ENCODE measurements around the gene COL23A1.

The COL23A1 gene

DNA sequence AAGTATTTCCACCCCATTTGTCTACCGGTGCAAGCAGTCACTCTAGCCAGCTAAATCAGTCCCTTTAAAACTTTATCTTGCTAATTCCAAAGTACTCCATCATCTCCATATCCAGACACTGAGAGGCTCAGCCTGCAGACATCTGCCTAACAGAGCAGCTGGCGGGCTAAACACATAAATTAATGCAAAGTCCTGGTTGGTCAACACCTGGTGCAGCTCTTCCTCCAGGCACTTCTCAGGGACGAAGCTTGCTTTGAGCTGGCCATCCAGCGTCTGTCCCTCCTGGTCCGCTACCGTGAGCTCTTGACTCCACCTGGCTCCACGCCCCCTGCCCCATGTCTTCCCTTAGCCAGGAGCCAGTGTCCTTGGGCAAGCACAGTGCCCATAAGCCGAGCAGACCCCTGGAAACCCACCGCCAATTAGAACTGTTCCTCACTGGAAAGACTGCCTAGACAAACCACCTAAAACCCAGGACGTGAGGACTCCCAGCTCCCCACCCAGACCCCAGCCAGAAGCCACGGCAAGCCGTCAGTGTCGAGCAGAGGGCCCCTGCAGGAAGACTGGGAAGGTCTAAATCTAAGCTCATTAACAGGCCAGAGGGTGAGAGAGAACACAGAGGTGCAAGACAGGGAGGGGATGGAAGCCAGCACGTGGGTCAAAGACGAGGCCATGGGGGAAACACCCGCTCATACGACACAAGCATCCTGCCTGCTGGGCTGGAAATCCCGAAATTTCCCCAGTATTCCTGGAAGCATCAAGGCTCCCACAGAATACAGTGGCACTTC is 120.0 kb downstream of the COL23A1 start:
- no peak for DNase-seq

DNA sequence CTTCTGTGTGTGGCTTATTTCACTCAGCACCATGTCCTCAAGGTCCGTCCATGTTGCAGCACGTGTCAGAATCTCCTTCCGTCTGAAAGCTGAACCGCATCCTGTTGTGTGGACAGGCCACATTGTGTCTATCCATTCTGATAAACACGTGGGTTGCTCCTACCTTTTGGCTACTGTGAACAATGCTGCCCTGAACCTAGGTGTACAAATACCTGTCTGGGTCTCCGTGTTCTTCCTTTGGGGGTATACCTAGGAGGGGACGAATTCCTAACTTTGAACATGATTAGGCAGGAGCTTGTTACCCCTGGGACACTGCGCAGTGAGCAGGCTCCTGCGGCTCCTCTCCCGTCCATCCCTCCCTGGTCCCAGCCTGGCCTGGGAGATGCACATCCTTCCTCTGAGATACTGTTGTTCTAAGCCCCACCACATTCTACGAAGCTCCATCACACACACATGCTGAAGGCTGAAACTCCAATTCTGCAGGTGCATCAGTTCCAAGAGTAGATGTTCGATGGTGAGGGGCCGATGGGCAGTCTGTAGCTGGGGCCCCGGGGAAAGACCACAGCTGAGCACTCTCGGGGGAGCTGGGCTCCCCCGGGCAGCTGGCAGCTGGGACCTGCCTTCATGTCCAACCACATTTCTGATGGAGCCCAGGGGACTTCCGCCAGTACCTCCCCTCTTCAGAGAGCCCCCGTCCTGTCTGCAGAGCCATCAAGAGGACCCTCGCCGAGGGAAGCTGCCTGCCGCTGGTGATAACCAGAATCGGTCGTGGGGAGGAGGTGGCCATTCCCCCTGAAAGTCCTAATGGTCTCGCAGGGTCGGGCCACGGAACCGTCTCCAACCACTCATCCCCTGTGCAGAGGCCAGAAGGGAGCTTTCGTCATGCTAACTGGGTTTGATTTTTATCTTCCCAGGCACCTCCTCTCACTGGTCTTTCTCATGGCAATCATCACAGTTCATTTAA is 120.9 kb downstream of the COL23A1 start:
- DNase-seq: no peak

DNA sequence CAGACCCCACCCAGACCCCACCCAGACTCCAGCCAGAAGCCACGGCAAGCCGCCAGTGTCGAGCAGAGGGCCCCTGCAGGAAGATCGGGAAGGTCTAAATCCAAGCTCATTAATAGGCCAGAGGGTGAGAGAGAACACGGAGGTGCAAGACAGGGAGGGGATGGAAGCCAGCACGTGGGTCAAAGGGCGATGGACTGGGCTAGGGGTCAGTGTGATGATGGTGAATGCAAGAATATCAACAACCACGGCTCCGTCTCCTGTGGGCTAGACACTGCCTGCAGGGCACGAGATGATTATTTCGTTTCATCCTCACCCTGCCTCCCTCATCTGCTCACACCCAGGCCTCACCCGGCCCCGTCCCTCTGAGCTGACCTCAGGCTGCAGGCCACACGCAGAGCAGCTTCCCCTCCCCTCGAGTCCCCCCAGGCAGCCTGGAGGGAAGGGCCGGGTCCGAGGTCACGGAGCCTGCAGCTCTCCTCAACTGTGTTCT is 122.0 kb downstream of the COL23A1 start:
- no peak for DNase-seq

DNA sequence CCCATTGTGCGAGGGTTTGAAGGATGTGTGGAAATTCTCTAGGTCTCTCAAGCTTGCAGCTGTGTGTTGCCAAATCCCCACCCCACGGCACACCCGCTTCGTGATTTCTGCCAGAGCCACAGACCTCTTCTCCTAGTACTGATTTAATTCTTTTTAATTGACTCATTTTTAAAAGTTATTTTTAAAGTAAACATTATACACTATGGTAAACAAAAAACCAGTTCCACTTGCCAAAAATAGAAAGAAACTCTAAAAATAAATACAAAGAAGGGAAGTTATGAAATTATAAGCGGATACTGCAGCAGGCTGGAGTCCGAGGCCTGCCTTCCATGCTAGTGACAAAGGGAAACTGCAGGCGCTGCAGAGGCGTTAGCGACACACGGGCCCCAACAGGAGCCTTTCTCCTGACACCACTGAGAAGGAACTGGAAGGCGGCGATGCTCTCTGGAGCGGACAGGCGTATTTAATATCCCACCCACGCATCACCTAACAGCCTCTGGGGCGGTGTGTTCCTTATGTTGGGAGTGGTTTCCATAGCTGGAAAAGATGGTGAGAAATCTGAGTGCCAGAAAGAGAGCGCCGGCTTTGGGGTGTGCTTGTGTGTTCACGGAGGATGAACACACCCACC is 122.5 kb downstream of the COL23A1 start:
- DNase-seq: no peak

DNA sequence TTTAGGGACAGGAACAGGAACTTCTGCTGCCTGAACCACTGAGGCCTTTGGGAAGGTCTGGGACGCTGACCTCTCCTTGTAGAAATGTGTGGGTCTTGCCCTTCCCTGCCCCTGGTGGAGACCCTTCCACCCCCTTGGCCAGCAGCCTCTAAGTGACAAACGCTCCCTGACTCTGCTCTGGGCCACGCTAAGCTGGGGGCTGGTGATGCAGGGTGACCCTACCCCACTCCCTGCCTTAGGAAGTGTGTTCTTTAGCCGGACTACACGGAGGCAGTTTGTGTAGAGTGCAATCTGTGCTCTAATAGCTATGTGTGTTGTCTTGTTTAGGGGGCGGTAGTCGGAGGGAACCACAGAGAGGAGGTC is 123.0 kb downstream of the COL23A1 start:
- no peak for DNase-seq

DNA sequence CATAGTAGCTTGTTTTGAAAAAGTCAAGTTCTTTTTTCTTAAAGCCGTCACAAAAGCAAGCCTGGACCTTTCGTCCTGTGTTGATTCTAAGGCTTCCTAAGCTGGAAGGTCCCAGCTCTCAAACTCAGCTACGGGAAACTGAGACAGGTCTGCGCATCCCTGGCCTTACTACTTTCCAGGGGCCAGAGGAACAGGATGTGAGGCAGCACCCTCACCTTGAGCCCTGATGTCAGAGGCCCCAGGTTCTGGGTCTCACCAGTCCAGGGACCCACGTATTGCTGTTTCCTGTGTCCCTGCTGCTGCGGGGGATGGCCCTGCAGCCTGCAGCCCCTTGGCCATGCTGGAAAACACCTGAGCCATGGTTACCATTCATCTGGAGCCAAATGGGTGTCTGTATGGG is 123.9 kb downstream of the COL23A1 start:
- DNase-seq: no peak

DNA sequence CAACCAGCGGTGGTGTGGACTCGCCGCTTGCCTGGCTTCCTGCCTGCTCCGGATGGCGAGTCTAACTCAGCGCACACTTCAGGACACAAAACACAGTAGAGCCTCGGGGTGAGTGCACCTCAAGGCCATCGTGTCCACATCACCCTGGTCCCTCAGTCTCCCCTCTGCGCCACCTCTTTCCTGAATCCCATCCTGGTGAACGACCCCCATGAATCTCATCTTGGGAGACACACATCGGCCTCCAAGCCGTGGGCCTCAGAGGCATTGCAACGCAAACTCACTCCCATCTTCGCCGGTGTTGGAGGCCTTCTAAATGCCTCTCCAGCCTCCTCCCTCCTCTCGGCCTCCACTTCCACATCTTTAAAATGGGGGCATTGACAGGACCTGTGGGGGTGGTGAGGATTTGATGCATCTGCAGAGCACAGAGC is 124.3 kb downstream of the COL23A1 start:
- no peak for DNase-seq

DNA sequence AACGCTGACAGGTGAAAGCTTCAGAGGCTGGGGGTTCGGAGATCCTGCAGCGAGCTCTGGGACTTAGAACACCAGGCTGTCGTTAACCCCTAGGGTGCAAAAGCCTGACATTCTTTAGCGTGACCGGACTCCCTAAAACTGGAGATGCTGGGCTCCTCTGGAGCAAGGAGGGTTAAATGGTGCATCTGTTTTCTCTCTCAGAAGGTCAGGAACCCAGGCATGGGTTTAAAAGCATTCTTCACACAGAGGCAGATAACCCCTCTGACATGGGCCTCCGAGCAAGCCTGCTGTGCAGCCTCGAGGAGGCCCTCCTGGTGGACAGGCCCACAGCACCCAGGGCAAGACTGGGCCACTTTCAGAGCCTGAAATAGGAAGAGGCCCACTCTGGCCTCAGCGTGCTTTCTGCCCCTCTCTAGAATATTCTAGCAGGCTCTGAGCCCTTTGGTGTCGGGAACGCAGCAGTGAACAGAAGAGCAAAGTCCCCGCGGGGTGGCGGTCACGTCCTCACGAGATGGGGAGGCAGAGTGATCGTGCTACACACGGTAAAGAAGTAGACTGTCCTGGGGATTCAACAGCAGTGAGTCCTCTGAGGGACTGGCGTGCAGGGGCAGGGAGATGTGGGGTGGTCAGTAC is 124.8 kb downstream of the COL23A1 start:
- DNase-seq: no peak

DNA sequence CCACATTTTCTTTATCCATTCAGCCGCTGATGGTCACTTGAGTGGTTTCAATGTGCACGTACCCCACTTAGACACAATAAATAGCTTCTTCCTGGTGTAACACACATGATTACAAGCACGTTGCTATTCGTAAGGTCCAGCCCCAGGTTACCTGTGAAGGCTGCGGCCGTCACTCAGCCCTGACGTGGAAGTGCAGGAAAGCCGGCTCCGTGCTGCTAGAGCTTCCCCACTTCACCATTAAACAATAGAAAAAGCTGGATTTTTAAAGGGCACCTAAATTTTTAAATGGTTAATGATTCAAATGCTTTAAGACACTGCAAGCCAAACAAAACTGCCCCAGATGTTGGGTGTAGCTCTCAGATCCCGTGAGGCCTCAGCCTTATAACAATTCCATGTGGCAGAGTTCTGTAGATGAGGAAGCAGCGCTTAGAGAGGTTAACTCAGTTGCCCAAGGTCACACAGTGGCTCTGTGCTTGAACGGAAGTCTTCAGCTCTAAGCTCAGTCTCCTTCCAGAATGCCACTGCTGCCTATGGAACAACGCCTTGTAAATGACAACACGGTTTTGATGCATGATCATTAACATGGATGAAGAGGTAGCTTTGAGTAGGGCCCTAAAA is 125.7 kb downstream of the COL23A1 start:
- DNase-seq: no peak

DNA sequence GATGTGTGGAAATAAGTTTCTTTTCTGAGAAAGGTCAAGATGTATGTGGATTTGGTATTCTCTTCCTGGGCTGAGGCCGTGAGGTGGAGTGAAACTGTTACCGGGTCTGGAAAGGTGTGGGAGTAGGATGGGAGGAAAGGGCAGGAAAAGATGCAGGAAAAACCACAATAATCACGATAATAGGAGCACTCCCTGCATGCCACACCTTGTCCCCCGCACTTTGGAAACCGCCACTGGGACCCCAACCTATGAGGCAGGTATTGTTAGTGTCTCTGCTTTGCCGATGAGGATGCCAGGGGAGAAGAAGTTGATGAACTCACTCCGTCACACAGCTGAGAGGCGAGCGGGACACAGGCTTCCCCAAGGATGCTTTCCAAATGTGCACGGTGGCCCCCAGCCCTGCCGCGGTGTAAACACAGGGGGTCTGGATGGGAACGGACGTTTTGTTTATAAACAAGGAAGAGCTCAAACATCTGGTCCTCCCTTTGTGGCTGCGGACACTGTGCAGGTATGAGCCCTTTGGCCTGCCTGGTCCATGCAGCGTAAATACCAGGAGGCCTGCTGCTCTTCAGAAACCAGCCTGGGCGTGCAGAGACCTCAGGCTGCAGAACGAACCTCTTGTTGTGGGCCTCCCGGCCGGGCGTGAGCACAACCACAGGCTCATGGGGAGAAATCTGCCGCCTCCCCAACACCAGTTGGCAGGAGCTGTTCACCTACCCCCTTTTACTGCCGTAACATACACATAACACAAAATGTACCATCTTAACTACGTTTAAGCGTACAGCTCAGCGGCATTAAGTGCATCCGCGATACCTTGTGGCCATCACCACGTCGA is 126.7 kb downstream of the COL23A1 start:
- DNase-seq: no peak

DNA sequence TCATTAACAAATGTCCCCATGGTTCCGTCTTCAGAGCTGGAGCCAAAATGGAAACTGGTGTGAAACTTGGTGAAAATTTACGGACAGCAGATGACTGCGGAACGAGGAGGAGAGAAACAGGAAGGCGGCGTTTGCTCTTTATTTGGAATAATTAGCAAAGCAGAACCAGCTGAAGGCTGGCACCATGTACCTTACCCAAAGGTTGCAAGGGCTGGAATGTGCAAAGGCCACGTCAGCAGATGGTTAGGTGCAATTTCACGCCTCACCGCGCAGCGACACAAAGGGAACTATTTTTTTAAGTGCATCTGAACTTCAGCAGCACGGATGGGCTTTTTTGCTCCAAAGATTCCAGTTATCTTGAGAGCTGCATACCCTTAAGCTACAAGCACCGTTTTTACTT is 127.4 kb downstream of the COL23A1 start:
- DNase-seq: no peak

DNA sequence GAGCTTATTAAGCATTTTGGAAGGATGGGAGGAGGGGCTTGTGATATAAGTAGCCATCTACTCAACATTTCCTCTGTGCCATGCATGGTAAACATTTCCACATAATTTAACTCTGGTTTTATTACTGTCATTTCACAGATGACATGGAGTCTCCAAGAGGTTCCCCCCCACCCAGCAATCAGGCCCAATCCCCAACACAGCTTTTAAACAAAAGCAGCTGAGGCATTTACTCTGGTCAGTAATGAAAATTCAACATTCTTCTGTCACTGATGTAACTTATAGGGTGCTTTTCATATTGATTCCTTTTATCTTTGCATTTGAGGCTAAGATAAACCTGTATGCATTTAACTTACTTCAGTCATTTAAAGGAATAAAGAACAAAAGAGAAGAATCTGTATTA is 128.1 kb downstream of the COL23A1 start:
- no peak for DNase-seq

DNA sequence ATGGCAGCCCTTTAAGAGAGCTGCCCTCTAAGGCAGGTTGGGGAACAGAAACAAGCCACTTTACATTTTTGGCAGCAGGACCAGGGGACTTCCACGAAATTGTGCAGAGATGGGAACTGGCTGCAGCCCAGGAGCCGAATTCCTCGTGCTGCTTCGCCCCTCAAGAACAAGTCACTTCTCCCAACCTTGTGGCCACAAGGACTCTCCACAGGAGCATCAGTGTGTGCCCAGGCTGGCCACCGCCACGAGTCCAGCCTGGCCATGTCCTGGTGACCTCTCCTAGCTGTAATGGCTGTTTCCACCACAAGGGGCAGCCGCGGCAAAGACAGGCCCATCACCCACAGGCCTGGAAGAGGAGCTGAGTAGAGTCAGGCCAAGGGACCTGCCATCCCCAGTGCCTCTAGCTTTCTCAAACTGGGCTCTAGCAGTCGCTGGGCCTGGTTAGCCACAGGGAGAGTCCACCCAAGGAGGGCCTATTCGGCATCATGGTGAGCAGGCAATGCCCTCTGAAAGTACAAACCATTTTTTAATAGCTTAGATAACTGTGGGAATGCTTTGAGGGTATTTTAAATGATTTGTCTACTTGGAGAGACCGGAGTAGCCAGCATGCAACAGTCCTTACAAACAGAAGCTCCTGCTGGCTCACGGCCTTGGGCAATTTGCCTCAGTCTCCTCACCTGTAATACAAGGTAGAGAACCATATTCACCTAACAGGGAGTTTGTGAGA is 129.0 kb downstream of the COL23A1 start:
- peak; percentile 29 for DNase-seq

DNA sequence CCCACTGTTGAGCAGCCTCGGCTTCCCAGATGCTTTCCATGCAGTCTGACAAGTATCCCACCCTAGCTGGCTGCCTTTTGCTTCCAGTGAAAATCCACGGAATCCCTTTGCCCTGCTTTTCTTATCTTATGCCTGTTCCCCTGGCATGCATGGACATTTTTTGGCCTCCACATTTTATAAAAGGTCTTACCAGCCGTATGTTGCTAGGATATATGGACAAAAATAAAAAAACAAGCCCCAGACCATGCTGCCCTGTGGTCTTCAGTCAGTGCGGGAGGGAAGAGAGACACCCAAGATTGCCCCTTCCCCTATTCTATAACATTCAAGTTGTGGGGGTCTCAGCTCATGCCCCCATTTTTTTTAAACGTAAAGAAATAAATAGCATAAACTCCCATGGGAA is 129.6 kb downstream of the COL23A1 start:
- no peak for DNase-seq

DNA sequence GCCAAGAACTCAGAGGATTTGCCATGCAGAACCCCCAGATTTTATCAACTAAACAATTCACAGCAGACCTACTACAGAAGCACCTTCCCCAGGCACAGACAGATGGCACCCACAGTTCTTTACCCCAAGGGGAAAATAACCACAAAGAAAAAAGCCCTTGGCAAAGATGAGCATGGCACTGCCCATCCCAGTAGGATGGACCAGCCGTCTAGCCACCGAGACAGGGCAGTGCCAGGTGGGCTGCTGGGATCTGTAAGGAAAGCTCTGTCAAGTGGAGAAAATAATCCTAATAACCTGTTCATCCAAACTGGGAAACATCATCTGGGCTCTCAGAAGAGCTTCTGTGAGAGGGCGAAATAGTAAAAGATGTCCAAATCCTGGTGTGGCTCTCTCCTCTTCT is 130.0 kb downstream of the COL23A1 start:
- no peak for DNase-seq

DNA sequence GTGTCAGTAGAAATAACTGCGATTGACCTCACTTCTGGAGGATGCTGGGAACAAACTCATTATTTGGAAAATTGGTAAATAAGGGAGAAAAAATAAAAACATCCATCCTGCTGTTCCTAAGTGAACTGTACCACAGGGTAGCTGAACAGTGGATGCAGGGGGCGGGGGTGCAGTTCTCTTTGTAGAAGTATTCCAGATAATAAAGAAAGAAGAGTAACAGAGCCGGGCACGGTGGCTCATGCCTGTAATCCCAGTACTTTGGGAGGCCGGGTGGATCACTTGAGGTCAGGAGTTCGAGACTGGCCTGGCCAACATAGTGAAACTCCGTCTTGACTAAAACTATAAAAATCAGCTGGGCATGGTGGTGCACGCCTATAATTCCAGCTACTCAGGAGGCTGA is 132.1 kb downstream of the COL23A1 start:
- DNase-seq: no peak

DNA sequence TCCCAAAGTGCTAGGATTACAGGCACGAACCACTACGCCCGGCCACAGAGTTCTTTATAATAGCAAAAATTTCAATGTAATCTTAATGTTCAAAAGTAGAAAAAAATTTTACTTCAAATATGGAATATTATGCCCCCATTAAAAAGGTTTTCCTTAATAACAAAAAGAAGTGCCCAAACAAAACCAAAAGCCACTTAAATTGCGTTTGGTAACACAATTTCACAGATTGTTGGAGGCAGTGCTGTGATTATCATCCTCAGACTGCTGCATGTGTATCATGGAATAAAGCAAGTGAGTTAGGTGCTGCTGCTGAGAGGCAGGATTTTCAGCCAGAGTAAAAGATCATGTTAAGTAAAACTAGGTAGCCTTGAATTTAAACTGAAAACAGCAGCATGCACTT is 132.7 kb downstream of the COL23A1 start:
- no peak for DNase-seq

DNA sequence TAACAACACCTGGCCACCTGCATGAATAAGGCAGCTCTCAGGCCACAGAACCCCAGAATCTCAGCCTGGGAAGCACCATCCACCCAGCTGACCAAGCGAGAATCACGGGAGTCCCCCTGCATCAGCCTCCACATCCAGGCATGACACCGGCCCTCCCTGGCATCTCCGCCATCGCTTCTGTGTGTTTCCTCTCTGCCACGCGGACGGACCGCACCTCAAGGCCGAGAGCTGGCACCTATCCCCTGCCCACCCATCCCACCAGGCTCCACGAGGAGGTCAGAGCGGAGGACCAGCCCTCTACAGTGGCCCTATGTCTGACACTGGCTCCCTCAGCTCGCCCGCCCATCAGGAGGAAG is 134.7 kb downstream of the COL23A1 start:
- no peak for DNase-seq

DNA sequence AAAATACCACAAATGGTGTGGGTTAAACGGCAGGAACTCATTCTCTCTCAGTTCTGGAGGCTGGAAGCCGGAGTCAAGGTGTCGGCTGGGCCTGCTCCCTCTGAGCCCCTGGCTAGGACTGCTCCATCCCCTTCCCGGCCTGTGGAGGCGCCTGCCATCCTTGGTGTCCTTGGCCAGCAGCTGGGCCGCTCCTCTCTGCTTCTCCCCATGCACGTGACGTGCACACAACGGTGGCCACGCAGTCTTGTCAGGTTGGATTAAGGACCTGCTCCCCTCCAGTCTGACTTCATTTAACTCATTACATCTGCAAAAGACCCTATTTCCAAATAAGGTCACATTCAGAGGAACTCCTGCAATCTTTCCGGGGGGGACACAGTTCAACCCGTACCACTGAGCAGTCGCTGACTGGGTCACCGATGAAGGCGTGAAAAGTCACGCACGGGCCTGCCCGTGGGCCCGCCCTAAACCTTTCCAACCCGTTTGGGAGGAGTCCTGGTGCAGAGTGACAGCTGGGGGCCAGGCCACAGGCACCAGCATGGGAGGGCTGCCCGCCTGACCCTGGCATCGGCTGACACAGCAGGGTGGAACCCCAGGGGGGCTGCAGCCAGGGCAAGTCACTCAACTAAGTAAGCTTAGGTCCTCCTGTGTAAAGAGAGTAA is 135.2 kb downstream of the COL23A1 start:
- no peak for DNase-seq

DNA sequence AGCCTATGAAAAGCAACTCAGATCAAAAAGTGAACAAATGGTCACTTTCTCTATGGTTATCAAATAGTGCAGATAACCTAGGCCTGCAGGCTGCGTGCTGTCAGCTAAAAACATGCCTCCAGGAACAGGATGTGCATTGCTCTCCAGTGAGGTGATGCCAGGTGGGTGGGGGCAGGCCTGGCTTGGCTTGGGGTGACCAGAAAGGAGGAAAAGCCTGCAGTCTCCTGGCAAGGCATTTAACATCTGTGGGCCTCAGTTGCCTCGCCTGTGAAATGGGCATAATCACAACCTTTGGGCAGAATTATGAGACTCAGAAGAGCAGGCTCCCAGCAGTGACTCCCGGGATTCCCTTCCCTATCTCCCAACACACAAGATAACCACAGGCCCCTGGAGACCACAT is 135.9 kb downstream of the COL23A1 start:
- DNase-seq: no peak
